GM21447 (cell line): ENCODE measurements around the gene TPGS1.
"Not testable (repeated sequence)": the region's sequence is repeated elsewhere in the genome, so short reads cannot be mapped to it uniquely, and the experiment has no call there.

Source experiments
- ATAC-seq: cut with Tn5 transposase; IDR thresholded peaks from one replicate; pipeline ENCODE4 v1.9.1; 2021; ENCODE audit not compliant: unreplicated experiment

TPGS1 gene

DNA sequence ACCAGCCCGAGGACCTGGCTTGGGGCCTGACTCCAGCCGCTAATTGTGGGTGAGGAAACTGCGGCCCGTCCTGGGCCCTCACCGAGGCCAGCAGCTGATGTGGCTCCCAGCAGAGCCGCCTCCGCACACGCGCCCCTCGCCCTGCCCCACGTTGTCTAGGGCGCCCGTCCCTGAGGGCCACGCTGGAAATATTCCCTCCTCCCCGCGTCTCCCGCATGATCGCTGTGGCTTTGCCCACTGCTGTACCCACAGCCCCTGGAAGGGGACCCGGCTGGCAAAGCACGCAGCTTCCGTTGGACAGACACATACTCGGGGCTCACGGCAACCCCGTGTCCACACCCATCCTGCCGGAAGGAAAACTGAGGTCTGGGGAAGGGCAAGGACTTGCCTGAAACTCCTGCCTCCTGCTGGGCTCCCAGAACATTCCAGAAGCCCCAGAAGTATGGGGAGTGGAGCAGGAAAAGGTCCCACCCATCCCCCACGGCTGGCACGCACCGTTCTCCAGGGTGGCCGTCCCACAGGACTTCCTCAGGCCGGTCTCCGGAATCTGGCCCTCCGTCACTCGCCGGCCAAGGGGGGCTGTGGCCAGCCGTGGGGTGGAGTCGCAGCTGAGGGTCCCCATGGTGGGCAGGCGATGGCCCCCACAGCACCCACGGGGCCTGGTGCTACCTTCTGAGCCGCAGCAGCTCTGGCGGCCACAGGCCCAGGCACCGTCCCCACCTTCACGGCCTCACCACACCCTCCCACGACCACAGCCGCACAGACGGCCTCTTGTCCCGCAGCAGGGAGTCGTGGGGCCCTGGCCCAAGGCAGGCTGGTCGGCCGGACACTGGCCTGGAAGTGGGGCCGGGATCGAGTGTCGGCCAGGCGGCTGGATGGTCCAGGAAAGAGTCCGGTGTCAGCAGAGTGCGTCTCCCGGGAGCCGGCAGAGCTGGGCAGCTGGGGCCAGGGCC, 32.9 kb upstream of the TPGS1 start:
- no peak for ATAC-seq

DNA sequence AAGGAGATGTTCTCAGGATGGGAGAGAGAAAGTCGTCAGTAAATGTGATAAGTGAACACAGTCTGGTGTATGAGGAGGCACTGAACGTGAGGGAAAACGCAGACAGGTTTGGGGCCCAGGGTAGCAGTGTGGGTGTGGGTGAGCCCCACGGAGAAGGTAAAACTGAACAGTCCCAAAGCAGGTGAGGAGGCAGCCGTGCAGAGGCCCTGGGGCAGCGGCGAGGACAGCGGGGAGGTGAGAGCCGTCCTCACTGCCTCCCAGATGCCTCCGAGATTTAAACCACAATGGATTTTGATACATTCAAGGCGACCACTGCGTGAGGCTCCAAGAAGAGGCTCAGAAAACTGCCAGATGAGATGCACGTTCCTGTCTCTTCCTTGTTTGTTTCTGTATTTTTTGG, 31.9 kb upstream of the TPGS1 start:
- ATAC-seq = no peak

GRCh38 chr19:478236-478903, 28.9 kb upstream of the TPGS1 start:
- no peak for ATAC-seq

DNA sequence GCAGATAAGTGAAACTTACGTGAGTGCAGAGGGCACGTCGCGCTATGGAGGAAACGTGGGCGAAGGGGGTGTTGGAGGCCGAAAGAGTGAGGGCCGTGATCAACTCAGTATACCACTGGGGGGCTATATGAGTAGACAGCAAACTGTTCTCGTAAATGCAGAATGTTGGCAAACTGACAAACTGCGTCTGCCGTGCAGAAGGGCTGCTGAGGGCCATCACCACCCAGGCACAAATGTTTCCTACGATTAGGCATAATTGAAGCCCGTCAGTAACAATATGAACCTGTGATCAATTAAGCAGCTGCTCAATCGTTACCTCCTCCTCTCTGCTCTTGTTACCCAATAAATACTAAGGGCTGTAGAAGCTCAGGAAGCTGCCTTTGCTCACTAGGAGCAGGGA, 28.3 kb upstream of the TPGS1 start:
- ATAC-seq = no peak

DNA sequence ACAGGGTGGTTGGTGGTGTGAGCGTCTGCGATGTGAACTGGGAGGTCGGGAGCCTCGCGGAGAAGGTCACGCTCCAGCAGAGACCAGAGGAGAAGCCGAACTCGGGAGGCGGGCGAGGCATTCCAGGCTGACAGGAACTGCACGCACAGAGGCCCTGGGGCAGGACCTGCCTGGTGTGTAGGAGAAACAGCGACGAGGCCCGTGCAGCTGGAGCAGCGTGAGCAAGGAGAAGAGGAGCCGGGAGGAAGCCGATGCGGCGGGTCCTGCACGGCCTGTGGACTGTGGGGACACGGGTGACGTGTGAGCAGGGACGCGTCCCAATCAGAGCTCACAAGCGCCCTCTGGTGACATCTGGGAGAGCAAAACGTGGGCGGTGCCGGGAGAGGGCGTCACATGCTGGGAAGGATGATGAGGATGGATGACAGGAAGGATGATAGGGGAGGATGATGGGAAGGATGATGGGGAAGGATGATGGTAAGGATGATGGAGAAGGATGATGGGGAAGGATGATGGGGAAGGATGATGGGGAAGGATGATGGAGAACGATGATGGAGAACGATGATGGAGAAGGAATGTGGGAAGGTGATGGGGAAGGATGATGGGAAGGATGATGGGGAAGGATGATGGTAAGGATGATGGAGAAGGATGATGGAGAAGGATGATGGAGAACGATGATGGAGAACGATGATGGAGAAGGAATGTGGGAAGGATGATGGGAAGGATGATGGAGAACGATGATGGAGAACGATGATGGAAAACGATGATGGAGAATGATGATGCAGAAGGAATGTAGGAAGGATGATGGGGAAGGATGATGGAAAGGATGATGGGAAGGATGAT, 27.1 kb upstream of the TPGS1 start:
- ATAC-seq = no peak

DNA sequence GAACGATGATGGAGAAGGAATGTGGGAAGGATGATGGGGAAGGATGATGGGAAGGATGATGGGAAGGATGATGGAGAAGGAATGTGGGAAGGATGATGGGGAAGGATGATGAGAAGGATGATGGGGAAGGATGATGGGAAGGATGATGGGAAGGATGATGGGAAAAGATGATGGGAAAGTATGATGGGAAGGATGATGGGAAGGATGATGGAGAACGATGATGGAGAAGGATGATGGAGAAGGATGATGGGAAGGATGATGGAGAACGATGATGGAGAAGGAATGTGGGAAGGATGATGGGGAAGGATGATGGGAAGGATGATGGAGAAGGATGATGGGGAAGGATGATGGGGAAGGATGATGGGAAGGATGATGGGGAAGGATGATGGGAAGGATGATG, 26.2 kb upstream of the TPGS1 start:
- not testable (repeated sequence) for ATAC-seq

DNA sequence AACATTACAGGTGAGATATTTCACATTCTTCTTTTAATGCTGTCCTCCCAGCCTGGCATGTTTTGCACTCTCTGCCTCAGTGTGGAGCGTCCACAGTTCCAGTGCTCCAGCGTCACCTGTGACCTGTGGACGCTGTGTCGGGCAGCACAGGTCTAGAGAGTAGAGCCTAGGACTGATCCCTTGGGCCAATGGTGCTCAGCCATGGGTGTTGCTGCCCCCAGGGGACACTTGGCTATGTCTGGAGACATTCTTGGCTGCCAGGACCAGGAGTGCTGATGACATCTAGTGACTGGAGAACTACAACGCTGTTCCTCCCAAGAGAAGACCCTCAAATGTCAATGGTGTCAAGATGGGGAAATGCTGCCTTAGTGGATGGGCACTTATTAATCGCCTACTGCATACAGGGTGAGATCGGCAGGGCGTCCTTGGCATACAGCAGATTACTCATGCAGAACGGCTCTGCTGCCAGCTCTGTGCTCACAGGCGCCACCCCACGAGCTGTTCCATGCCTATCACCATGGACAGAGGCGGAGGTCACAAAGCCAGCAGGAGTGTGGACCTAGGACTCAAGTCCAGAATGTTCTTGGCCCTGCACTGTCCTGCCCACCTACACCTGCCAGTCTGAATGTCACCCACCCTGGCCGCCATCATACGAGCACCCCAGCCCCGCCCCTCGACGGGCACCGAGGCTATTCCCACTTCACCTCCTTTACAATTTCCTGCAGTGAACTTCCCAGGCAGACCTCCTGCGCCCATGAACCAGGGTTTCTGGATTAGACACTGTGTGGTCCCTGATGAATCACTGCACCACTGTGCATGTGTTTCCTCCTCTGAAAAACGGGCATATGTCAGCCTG, 24.9 kb upstream of the TPGS1 start:
- no peak for ATAC-seq

DNA sequence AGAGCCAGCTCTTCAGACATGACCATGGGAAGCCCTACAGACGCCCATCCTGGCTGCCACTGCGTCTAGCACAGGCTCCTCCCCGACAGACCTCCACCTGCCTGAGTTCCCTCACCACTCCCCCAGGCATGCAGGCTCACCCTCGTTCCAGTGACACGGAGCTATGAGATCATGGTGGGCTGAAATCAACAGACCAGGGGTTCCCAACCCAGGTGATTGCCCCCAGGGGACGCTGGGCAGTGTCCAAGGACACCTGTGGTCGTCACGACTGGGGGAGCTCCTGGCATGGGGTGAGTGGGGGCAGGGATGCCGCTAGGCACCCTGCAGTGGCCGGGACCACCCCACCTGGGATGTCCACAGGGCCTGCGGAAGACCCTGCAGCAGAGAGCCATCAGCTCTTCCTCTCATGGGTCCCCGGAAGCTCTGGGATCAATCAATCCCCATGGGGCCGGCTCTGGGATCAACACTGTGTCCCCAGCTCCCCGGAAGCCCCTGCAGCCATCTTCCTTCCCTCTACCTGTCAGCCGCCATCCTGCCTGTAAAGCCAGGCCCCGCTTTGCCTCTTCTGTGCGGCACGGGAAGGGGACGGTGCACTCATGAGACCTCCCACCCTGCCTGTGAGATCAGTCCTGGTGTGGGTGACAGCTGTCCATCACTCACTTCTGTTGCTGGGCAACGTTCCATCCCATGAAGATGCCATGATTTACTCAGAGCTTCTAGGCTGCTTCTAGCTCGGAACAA, 23.8 kb upstream of the TPGS1 start:
- ATAC-seq = no peak

- no peak for ATAC-seq
Measured at GRCh38 chr19:484494-484893, 22.8 kb upstream of the TPGS1 start.

DNA sequence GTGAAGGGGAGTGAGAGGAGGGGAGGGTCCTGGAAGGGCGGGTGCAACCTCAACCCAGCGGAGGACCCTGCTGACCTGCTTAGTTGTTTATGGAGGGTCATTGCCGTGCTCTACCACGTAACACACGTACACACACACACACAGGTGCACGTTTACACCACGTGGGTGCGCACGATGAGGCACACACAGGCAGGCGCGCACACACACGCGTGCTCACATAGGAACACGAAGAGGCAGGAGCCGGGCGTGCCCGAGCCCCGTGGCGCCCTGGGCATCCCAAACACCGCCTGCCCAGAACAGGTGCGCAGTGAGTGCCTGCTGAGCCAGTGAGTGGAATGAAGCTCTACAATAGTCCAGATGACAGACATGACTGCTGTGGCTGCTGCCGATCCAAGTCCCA, 22.2 kb upstream of the TPGS1 start:
- no peak for ATAC-seq

DNA sequence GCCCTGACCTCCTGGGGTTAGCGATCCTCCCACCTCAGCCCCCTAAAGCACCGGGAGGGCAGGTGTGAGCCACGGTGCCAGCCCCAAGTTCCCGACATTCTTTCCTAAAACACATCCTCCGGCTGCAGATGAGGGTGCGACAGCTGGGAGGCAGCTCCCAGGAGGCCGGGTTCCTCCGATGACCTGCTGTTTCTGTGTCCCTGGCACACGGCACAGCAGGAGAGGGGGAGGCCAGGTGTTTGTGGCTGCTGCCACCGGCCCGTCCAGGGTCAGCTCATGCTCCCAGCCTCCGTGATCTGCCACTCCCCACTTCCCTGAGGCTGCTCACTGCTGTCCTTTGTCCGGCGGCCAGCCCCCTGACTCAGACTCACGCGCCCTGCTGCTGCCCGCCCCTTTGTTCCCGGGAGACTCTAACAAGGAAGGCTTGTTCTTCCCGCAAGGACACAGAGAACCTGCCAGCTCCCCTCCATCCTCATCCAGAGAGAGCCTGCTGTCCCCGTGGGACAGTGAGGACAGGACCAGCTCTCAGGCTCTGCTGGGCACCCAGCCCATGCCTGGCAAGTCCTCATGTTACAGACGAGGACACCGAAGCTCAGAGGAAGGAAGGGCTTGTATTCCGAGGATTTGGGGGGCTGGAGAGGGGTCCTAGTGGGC, 21.6 kb upstream of the TPGS1 start:
- ATAC-seq = no peak

- peak; percentile 72 for ATAC-seq
Measured at GRCh38 chr19:488505-489417, 18.5 kb upstream of the TPGS1 start.

- peak; percentile 16 for ATAC-seq
Measured at GRCh38 chr19:489418-490196, 17.7 kb upstream of the TPGS1 start.

DNA sequence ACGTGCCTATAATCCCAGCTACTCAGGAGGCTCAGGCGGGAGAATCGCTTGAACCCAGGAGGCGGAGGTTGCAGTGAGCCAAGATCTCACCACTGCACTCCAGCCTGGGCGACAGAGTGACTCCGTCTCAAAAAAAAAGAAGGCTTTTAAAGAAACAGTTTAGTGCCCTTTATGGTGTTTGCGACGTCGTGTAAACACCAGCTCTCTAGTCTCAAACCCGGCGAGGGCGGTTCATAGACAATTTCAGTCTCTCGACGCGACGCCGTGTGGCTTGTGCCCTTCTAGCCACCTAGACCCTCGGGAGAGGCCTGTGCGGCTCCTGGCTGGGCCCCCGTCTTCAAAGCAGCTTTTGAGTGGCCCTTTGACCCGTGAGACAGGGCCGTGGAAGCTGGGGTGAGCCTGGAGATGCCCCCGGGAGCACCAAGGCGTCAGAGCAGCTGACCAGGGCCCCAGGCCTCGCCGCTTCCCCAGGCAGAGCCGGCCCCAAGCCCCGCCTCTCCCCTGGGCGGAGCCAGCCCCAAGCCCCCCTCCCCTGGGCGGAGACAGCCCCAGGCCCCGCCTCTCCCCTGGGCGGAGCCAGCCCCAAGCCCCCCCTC, 16.1 kb upstream of the TPGS1 start:
- ATAC-seq = no peak

GRCh38 chr19:492091-492531, 15.2 kb upstream of the TPGS1 start:
- ATAC-seq = no peak

GRCh38 chr19:493391-494170, 13.7 kb upstream of the TPGS1 start:
- ATAC-seq = no peak
